HepG2 (cell line): Measurements from ENCODE around the gene ISOC2. TPM values are rescaled to one million over a fixed set of nuclear protein-coding genes. Genes with fewer than 3 reads are reported as not detected.

ENCODE experiments used
- ATAC-seq: fragments of 200-7000 bp; cut with Tn5 transposase; 3 replicates; pipeline ENCODE4 v1.9.1; 2020; ENCODE audit warnings: mild to moderate bottlenecking, moderate library complexity
- BruUV-seq: library from RNA; stranded (reverse); fragments of 400-500 nt; replicated peaks from 2 replicates; lab custom pipeline; 2021; lab: Mats Ljungman, UMichigan
- CTCF ChIA-PET: fragments of 300-600 bp; formaldehyde crosslinking; extraction: SDS; loops from one replicate; lab custom pipeline; 2021; ENCODE audit warnings: low total read pairs, inconsistent platforms, low intra/inter-chr PET ratio; lab: Yijun Ruan, JAX
- POLR2A ChIA-PET: fragments of 350-600 bp; sonication (Branson Sonifier 250); formaldehyde crosslinking; loops from one replicate; lab custom pipeline; 2020; ENCODE audit warnings: antibody characterized with exemption, inconsistent platforms; lab: Yijun Ruan, JAX
- DNase-seq: peaks from one replicate; pipeline ENCODE4 v3.0.0-alpha.2; 2015; ENCODE audit warnings: low spot score
- FAIRE-seq: peaks from 3 replicates; lab custom pipeline; 2011; peaks lifted over from hg19 to GRCh38; lab: Jason Lieb, UNC
- H2AFZ ChIP-seq: one replicate; pipeline ENCODE4 v1.6.1; 2011; ENCODE audit warnings: low read length, inconsistent platforms
- H3K27ac ChIP-seq: fragments of 300-600 bp; 3 replicates; pipeline ENCODE4 v1.8.0; 2011; ENCODE audit warnings: mixed run types, mild to moderate bottlenecking, mixed read lengths, low read length, inconsistent platforms; ENCODE audit not compliant: insufficient read depth; ENCODE audit errors: extremely low read length
- H3K27me3 ChIP-seq, 2 experiments: fragments of 200-600 bp in 1 of 2; 2 replicates in 1 of 2; 3 replicates in 1 of 2; pipeline versions ENCODE4 v1.6.0 to v1.8.0; 2011; ENCODE audit warnings: low read length in 2 of 2, mild to moderate bottlenecking in 2 of 2, moderate library complexity in 2 of 2, inconsistent platforms in 1 of 2; ENCODE audit not compliant: insufficient read depth in 2 of 2, control insufficient read depth in 1 of 2
- H3K36me3 ChIP-seq, 2 experiments: fragments of 200-600 bp in 1 of 2; replicated peaks in 1 of 2; 2 replicates in 1 of 2; 3 replicates in 1 of 2; pipeline versions ENCODE4 v1.5.1 to v1.8.0; 2011; ENCODE audit warnings: low read length in 2 of 2, inconsistent platforms in 1 of 2; ENCODE audit not compliant: insufficient read depth in 2 of 2, control insufficient read depth in 1 of 2
- H3K4me1 ChIP-seq: 2 replicates; pipeline ENCODE4 v1.5.1; 2012; ENCODE audit warnings: low read length, inconsistent platforms; ENCODE audit not compliant: insufficient read depth
- H3K4me2 ChIP-seq: 2 replicates; pipeline ENCODE4 v1.6.0; 2011; ENCODE audit warnings: low read depth, low read length, inconsistent platforms
- H3K4me3 ChIP-seq, 3 experiments: fragments of 200-600 bp in 1 of 3; sonication (generic), shearing (Covaris generic) in 1 of 3; replicated peaks in 1 of 3; 2 replicates each; pipeline ENCODE4 v1.5.1; 2011 to 2016; ENCODE audit warnings: low read length in 3 of 3, inconsistent platforms in 2 of 3, low read depth in 2 of 3, mild to moderate bottlenecking in 2 of 3, control low read depth in 1 of 3, mixed read lengths in 1 of 3; ENCODE audit not compliant: insufficient read depth in 1 of 3
- H3K79me2 ChIP-seq: one replicate; pipeline ENCODE4 v1.6.1; 2011; ENCODE audit warnings: low read length, inconsistent platforms; ENCODE audit not compliant: insufficient read depth
- H3K9ac ChIP-seq: 2 replicates; pipeline ENCODE4 v1.6.0; 2011; ENCODE audit warnings: mild to moderate bottlenecking, low read depth, low read length, inconsistent platforms; ENCODE audit not compliant: insufficient read depth
- H3K9me3 ChIP-seq: 2 replicates; pipeline ENCODE4 v1.5.1; 2012; ENCODE audit warnings: mild to moderate bottlenecking, low read length
- H4K20me1 ChIP-seq: 2 replicates; pipeline ENCODE4 v1.6.0; 2011; ENCODE audit warnings: inconsistent platforms, mild to moderate bottlenecking, low read length, moderate library complexity; ENCODE audit not compliant: insufficient read depth
- BORCS8-MEF2B ChIP-seq: sonication (generic); formaldehyde crosslinking; IDR thresholded peaks from 2 replicates; pipeline ENCODE4 v1.8.0; 2022; ENCODE audit warnings: mild to moderate bottlenecking, missing genetic modification reagents
- CSRNP2 ChIP-seq: sonication (generic); formaldehyde crosslinking; conservative IDR thresholded peaks from 2 replicates; pipeline ENCODE4 v1.8.0; 2022; ENCODE audit warnings: low read depth, missing genetic modification reagents
- ELK4 ChIP-seq: sonication (generic); formaldehyde crosslinking; IDR thresholded peaks from 2 replicates; pipeline ENCODE4 v1.9.0; 2021; ENCODE audit warnings: missing genetic modification reagents, borderline replicate concordance
- FOXO4 ChIP-seq: sonication (generic); formaldehyde crosslinking; conservative IDR thresholded peaks from 2 replicates; pipeline ENCODE4 v1.8.1; 2023; ENCODE audit warnings: missing genetic modification reagents
- ISL2 ChIP-seq: sonication (generic); formaldehyde crosslinking; IDR thresholded peaks from 2 replicates; pipeline ENCODE4 v1.5.0; 2020; ENCODE audit warnings: missing genetic modification reagents
- KDM1A ChIP-seq: IDR thresholded peaks from 2 replicates; pipeline ENCODE4 v1.6.1; 2016; ENCODE audit warnings: missing compliant biosample characterization
- KMT2A ChIP-seq: sonication (generic); formaldehyde crosslinking; IDR thresholded peaks from 2 replicates; pipeline ENCODE4 v1.4.0; 2020; ENCODE audit warnings: missing genetic modification reagents
- PHF20 ChIP-seq: sonication (generic); formaldehyde crosslinking; IDR thresholded peaks from 2 replicates; pipeline ENCODE4 v1.5.0; 2020; ENCODE audit warnings: mild to moderate bottlenecking, missing genetic modification reagents
- SP4 ChIP-seq: sonication (generic); formaldehyde crosslinking; IDR thresholded peaks from 2 replicates; pipeline ENCODE4 v1.8.1; 2023; ENCODE audit warnings: mild to moderate bottlenecking, missing genetic modification reagents
- ZBTB38 ChIP-seq: sonication (generic); formaldehyde crosslinking; IDR thresholded peaks from 2 replicates; pipeline ENCODE4 v1.5.1; 2020; ENCODE audit warnings: mild to moderate bottlenecking, missing genetic modification reagents
- ZMAT3 ChIP-seq: sonication (generic); formaldehyde crosslinking; conservative IDR thresholded peaks from 2 replicates; pipeline ENCODE4 v1.7.0; 2021; ENCODE audit warnings: missing genetic modification reagents
- ZSCAN12 ChIP-seq: sonication (generic); formaldehyde crosslinking; IDR thresholded peaks from 2 replicates; pipeline ENCODE4 v1.9.0; 2021; ENCODE audit warnings: mild to moderate bottlenecking, missing genetic modification reagents
- WGBS: methylation state at CpG from one replicate; pipeline ENCODE4 v1.1.6; 2017; ENCODE audit warnings: low lambda C conversion rate; 5-methylcytosine and 5-hydroxymethylcytosine counted together
- in situ Hi-C: cut with HindIII; loops from 2 replicates; pipeline ENCODE4 v1.10.0; 2017; ENCODE audit warnings: low pct_unique_long_range_greater_than_20kb; ENCODE audit not compliant: extremely low pct_ligation_motif_present
- intact Hi-C: fragments of 100-400 bp; cut with micrococcal nuclease; formaldehyde crosslinking; loops from one replicate; pipeline ENCODE4 v1.10.0; 2022; ENCODE audit not compliant: unreplicated experiment
- polyA plus RNA-seq, 8 experiments: library from polyadenylated mRNA; depleted of rRNA in 3 of 8; stranded (reverse) in 7 of 8; unstranded in 1 of 8; fragments of >200 nt; fragmentation: Illumina TruSeq in 4 of 8; extraction: Trizol in 4 of 8; gene quantifications; 2 replicates each; pipeline versions ENCODE4 v1.2.1 to v1.2.3, GENCODE V29; 2011 to 2016; ENCODE audit warnings: low read depth in 4 of 8, missing spikeins in 1 of 8, mixed read lengths in 1 of 8; ENCODE audit not compliant: insufficient read depth in 1 of 8
- total RNA-seq, 5 experiments: library from RNA; depleted of rRNA; stranded (reverse); fragments of >200 nt; fragmentation: Illumina TruSeq; extraction: Trizol; gene quantifications; 2 replicates each; pipeline ENCODE4 v1.2.3, GENCODE V29; 2016; ENCODE audit warnings: low read depth in 1 of 5

Gene ISOC2
- total and polyA plus RNA-seq, 2 of the 13 experiments (the other 11 are each of a cell fraction or from before 2014, with no cell fraction given), result 76.8 to 105 TPM

- in situ Hi-C loops, result no loop called here
- H3K79me2 ChIP-seq, result no peaks in the 10 kb centered on the region
- ChIA-PET CTCF (no interaction called here), POLR2A (no interaction called here)
- peaks cover 0 to 4% of the 10 kb centered on the region in 2 experiments; a peak in 1 of 5 replicates for H3K36me3 ChIP-seq
- ATAC-seq (no peak), FAIRE-seq (no peak), DNase-seq (no peak)
- no peak overlapping the region for H3K9ac ChIP-seq
- no peak overlapping the region for H3K27ac ChIP-seq
- peaks cover 10% of the 10 kb centered on the region; the same call in 1 of the 2 replicates for H4K20me1 ChIP-seq
- no TSS peak for BruUV-seq
- H3K4me3 ChIP-seq, result no peak overlapping the region
- H3K9me3 ChIP-seq, result no peaks in the 10 kb centered on the region
- H3K27me3 ChIP-seq, result peaks cover 2 to 38% of the 10 kb centered on the region in 2 experiments; a peak in 4 of 5 replicates
- 0% methylated on average over 1 of the region's 16 CpGs for WGBS
- TF ChIP-seq ELK4 (CRISPR knock-in tag) (no peak), FOXO4 (CRISPR knock-in tag) (no peak), ZMAT3 (CRISPR knock-in tag) (no peak), CSRNP2 (CRISPR knock-in tag) (no peak), KMT2A (no peak), BORCS8-MEF2B (CRISPR knock-in tag) (no peak), PHF20 (no peak), ZSCAN12 (no peak), ZBTB38 (CRISPR knock-in tag) (no peak), ISL2 (CRISPR knock-in tag) (no peak), KDM1A (no peak), SP4 (CRISPR knock-in tag) (no peak)
- no peak overlapping the region for H2AFZ ChIP-seq
- no peak overlapping the region for H3K4me2 ChIP-seq
- intact Hi-C loops, result no loop called here
- H3K4me1 ChIP-seq, result peaks cover 14% of the 10 kb centered on the region
Measured at GRCh38 chr19:55449469-55449868, 12.0 kb downstream of the ISOC2 start.
